SK-N-SH (cell line): ENCODE results near the gene VENTX.

Experiments used
- MEF2A ChIP-seq: IDR thresholded peaks from 2 replicates; pipeline ENCODE4 v1.4.0; 2012; ENCODE audit warnings: low read depth, borderline replicate concordance
- RAD21 ChIP-seq: IDR thresholded peaks from 2 replicates; pipeline ENCODE4 v1.6.1; 2012; ENCODE audit warnings: mild to moderate bottlenecking, low read length
- REST ChIP-seq: IDR thresholded peaks from 2 replicates; pipeline ENCODE4 v1.6.1; 2012; ENCODE audit warnings: mild to moderate bottlenecking, low read depth, low read length, moderate library complexity

- no peak for TF ChIP-seq REST
- TF ChIP-seq RAD21 = no peak
- no peak for TF ChIP-seq MEF2A
Observed at GRCh38 chr10:133213641-133214467, 23.8 kb upstream of the VENTX start.
